ENCODE results near the gene ZFAND6. TPM values are rescaled to one million over a fixed set of nuclear protein-coding genes. Genes with fewer than 3 reads are reported as not detected.
A peak's percentile ranks its signal among the peaks of the same experiment; 100 is the strongest.

The ZFAND6 gene
- total RNA-seq, 1 donor from 2014 or later: 84.9 TPM

DNA sequence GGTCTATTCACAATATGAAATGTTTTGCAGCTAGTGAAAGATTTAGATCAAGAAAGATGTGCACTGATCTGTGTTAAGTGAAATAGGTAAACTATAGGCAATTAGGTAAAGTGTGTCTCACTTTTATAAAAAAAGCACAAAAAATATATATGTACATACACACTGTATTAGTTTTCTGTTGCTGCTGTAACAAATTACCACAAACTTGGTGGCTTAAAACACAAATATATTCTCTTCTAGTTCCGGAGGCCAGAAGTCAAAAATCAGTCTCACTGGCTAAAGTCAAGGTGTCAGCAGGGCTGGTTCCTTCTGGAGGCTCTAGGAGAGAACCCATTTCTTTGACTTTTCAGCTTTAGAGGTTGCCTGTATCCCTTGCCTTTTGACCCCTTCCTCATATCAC, 104.4 kb downstream of the ZFAND6 start:
- DNase-seq (ENCODE audit: extremely low read depth, low read depth, low spot score): no peak

DNA sequence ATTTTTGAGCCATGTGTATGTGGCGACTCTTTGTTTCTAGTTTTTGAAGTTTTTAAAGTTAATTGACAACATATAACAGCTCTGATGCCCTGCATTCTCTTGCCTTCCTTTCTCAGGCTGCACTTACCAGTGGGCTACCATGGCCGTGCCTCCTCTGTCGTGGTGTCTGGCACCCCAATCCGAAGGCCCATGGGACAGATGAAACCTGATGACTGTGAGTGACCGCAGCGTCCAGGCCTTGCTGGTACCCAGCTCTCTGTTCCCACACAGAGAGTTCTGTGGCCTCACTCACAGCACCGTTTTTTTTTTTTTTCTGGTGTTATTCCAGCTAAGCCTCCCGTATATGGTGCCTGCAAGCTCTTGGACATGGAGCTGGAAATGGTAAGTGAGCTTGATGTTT, 108.5 kb downstream of the ZFAND6 start:
- no peak for DNase-seq (ENCODE audit: extremely low read depth, low read depth, low spot score)

DNA sequence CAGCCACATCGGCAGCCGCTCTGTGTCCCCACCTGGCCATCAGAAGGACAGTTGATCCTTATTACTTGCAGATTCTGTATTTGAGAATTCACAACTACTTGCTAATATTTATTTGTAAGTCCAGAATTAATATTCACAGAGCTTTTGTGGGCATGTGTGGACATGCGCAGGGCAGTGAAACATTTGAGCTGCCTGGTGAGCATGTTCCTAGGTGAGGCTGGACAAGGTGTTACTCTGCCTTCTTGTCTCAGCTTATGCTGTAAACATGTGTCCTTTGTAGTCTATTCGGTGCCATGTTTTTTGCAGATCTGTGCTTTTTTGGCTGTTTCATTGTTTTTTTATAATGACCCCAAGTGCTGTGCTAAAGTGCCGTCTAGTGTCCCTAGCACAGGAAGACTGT, 108.9 kb downstream of the ZFAND6 start:
- no peak for DNase-seq (ENCODE audit: extremely low read depth, low read depth, low spot score)

DNA sequence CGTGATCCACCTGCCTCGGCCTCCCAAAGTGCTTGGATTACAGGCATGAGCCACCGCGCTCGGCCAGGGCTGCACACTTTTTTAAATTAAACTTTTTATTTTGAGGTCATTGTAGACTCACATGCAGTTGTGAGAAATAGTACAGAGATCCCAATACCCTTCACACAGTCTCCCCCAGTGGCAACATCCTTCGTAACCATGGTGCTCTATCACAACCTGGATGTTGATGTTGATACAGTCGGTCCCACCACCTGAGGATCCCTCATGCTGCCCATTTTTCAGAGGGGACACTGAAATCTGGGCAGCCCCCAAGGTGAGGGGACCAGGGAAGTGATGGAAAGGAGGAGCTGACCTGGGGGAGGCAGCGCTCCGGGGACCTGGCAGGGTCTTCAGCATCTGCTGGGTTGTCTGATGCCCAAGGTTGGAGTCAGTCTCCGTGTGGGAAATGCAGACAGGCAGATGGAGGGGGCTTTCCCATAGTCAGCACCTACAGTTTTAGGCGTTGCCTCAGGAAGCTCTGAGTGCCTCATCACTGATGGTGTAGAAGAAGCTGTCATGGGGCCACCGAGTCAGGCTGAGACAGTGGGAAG, 110.4 kb downstream of the ZFAND6 start:
- DNase-seq (ENCODE audit: extremely low read depth, low read depth, low spot score): no peak

DNA sequence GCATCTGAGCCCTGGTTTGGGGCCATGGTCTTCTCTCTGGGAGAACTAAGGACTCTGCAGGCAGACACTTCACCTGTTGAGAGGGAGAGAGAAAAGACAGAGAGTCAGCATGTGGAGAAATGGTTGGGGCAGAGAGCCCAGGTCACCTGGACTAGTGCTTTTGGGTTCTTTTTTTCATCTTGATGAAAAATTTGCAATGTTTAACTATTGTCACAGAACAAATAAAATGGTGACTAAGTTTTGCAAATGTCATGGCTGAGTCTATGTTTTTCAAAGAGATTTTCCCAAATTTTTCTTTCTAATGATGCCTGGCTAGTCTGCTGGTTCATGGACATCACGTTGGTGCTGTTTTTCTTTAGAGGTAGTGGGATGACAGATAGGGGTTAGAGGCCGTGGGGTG, 111.1 kb downstream of the ZFAND6 start:
- no peak for DNase-seq (ENCODE audit: extremely low read depth, low read depth, low spot score)

DNA sequence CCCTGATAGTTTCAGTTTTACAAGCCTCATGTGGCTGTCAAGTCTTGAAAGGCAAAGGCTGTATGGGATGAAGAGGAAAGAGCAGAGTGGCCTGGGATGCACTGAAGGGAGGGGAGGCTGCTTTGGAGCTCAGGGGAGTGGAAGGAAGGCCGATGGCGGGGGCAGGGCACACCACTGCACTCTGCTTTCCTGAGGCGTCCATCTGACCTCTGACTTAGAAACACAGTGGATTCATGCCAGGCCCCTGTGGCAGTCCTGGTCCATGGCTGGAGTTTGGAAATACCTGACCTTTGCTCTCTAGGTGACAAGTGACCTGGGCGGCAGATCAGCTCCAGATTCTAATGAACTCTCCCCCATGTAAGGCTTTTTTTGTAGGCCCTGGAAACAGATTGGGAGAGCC, 112.3 kb downstream of the ZFAND6 start:
- no peak for DNase-seq (ENCODE audit: extremely low read depth, low read depth, low spot score)

DNA sequence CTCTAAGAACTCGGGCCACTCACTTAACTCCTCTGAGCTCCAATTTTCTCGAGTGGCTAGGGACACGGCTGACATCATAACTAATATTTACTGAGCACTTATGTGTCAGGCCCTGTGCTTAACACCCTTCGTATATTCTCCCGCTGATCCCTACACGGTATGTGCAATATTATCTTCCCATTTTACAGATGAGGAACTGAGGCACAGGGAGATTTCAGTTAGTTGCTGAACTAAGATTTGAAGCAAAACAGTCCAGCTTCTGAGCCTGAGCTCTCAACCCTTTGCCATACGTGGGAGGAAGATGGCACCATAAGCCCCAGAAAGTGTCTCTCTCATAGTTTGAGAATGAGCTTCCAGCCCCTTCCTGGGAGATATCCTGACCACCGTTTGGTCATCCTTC, 112.9 kb downstream of the ZFAND6 start:
- DNase-seq (ENCODE audit: extremely low read depth, low read depth, low spot score): no peak

DNA sequence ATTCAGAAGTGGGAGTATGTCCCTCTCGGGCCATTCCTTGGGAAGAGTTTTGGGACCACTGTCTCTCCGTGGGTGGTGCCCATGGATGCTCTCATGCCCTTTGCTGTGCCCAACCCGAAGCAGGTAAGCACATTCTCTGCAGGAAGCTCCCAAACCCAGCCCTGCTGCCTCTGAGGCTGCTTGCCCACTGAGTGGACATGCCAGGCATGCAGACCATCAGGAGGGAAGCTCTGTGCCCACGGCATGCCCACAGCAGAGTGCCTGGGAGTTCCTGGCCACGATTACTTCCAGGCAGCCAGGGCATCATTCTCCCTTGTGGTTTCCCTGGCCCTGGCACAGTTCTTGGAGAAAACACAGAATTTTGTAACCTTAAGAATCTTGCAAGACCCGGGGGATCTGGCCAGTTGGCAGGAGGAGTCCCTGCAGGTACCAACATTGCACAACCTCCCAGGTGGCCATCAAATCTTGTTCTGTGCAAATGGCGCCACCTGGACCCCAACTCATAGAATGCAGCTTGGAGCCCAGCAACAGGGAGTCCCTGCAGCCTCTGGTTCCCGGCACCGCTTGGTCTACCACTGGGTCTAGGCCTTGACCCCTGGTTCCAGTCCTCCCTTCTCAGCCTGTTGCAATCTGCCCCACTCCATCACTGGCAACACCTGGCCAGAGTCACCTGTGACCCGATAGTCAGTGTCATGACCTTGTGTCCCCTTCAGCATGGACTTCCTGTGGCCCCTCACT, 113.7 kb downstream of the ZFAND6 start:
- DNase-seq (ENCODE audit: extremely low read depth, low read depth, low spot score): no peak

DNA sequence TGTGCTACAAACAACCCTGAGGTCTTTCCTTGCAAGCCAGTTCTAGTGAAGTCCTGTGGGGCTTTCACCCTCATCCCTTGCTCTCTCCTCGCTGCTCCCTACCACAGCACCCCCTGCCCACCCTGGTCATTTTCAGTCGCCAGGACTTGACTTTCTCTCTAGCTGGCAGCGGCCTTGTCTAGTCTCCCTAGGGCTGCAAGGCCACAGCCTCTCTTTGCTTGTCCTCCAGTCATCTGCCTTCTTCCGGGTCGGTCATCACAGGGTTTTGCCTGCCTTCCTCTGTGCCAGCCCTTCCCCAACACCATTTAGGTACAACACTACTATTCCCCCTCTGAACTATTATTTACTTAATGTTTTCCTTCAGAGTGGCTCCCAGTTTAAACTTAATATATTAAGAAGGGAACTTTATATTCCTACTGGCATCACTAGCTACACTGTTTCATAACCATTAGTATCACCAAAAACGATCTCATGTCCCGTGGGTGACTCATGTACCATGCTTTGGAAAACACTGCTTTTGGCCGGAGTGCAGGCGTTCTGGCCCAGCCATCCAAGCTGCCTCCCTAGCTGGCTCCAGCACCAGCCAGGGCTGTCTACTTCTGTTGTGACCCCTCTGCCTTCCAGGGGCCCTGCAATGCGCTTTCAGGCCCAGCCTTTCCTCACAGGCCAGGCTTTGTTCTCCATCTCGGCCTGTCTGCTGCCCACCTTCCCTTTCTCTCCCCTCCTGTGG, 114.7 kb downstream of the ZFAND6 start:
- no peak for DNase-seq (ENCODE audit: extremely low read depth, low read depth, low spot score)

DNA sequence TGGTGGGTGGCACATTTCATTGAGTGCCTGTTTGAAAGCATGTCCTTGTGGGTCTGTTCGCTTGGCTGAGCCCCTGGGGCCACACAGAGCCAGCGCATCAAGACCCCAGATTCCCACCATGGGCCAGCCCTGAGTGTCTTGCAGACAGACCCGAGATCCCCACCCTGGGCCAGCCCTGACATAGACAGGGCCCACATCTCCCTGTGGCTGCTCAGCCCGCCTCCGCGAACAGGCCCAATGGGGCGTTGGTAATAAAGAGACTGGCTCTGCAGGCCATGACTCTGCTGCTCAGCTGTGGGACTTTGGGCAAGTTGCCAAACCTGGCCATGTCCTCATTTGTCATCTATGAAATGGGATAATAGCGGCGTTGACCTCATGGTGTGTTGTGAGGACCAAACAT, 116.0 kb downstream of the ZFAND6 start:
- DNase-seq (ENCODE audit: extremely low read depth, low read depth, low spot score): no peak

DNA sequence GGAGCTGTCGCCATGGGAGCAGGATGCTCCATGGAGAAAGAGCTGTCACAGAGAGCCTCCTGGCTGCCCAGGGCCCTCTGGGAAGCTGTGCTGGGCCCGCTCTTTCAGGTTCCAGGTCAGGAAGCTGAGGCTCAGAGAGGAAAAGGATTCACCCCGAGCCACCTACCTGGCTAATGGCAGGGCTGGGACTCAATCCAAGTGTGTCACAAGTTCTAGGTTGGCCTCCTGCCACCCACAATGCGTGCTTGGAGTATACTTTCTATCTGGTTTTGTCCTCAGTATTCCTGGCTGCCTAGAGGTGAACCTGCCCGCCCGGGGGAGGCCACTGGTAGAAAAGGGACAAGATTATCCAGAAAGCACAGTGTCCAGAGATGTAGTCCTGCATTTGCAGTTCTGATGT, 117.0 kb downstream of the ZFAND6 start:
- DNase-seq (ENCODE audit: extremely low read depth, low read depth, low spot score): no peak

DNA sequence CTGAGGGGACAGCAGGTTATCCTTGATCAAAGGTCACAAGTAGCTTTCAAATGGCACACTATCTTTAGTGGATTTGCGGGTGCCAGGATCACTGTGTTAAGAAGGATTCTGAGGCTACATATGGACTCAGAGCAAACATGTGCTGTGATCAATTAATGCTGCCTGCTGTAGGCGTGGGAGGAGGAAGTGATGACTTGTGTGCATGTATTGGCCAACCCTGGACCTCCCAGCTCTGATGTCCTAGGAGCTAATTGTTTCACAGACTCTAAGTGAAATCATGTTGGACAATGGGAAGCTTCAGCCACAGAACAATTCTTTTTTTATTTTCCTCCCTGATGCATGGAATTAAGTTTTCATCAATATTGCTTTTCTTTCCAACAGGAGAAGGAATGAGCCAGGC, 117.7 kb downstream of the ZFAND6 start:
- no peak for DNase-seq (ENCODE audit: extremely low read depth, low read depth, low spot score)

DNA sequence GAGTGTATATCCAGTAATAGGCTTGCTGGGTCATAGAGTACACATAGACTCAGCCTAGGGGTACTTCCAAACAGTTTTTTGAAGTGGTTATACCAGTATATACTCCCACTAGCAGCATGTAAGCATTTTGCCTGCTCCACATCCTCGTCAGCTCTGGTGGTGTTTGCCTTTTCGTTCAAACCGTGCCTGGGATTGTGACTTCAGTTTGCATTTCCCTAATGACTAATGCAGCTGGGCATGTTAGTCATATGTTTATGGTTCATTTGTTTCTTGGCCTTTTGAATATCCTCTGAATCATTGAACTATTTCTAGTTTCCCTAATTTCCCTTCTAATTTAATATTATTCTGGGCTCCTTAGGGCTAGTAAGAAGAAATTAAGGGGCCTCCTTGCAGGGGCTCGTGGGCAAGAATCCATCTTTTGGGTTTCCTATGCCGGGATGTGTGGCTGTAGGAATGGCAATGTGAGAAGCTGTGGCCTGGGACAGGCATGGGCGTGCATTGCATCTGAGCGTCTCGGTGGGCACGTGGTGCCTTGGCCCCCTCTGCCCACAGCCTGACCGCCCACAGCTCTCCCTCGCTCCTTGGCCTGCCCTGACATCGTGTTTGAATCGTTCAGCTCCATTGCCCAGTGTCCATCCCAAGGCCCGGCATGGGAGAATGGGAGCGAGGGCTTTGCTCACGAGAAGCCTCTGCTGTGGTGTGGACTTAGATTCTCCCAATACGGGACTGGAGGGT, 119.7 kb downstream of the ZFAND6 start:
- DNase-seq (ENCODE audit: extremely low read depth, low read depth, low spot score): peak; percentile 68

DNA sequence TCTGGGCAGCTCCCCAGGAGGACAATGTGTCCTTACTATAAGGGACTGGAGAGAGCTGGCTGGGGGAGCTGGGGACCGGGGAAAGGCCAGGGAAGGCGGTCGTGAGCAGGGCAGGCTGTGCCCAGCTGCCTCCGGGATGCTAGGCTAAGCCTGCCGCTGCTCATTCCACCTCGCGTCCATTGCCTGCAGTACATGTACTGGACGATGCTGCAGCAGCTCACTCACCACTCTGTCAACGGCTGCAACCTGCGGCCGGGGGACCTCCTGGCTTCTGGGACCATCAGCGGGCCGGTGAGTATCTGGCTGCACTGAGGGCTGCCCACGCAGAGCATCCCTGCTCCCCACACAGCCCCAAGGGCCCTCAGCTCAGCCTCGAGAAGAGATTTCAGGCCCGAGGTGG, 120.5 kb downstream of the ZFAND6 start:
- no peak for DNase-seq (ENCODE audit: extremely low read depth, low read depth, low spot score)

DNA sequence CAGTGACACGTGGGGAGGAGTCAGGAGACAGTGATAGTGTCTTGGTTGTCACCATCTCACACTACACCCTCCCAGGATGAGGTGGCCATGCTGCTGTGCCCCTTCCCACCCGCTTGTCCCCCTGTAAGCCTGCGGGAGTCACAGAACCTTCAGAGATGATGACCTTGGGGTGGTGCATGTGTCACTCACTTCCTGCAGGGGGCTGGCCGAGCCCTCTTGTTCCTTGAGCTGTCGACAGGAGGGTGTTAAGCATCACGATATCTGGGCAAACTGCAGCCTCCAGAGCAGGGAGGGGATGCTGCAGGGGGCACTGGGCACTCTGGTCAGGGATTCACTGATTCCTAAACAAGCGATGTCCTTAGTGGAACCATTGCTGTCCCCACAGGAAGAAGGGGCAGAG, 121.0 kb downstream of the ZFAND6 start:
- no peak for DNase-seq (ENCODE audit: extremely low read depth, low read depth, low spot score)

DNA sequence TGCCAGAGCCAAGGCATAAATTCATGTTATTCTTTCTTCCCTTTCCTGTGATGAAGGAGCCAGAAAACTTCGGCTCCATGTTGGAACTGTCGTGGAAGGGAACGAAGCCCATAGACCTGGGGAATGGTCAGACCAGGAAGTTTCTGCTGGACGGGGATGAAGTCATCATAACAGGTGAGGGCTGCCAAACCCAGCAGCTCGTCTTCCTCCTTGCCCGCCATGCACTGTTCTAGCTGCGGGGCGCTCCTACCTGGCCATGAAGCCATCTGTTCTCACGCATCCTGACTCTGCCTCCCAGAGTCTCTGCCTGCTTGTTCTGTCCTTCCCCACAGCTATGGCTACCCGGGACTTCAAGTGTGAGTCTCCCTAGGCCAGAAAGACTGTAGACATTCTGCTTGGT, 121.5 kb downstream of the ZFAND6 start:
- DNase-seq (ENCODE audit: extremely low read depth, low read depth, low spot score): no peak

DNA sequence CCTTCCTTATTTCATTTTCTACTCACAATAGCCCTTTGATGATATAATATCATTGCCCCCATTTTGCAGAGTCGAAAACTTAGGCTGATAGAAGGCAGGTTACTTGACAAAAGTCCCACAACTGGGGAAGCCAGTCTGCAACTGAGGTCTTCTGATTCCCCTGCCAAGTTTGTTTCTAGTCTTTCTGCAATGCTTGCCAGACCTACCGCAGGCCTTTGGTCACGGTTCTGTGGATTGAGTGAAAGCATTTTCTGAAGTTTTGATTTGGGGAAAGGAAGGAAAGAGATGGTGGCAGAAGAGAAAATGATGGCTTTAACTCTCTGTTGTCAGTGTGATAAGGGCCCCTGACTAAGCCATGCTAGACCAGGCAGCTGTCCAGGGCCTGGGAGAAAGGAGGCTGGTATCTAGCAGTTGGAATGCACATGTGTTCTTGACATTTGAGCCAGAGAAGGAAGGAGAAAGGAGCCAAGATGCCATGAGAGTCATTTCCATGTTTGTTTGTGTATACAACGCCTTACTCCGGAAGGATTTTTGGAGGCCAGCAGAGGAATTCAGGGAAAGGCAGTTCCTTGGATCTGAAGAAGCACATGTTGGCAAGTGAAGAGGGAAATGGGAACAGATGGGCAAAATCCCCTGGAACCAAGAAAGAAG, 123.3 kb downstream of the ZFAND6 start:
- DNase-seq (ENCODE audit: extremely low read depth, low read depth, low spot score): peak; percentile 20

DNA sequence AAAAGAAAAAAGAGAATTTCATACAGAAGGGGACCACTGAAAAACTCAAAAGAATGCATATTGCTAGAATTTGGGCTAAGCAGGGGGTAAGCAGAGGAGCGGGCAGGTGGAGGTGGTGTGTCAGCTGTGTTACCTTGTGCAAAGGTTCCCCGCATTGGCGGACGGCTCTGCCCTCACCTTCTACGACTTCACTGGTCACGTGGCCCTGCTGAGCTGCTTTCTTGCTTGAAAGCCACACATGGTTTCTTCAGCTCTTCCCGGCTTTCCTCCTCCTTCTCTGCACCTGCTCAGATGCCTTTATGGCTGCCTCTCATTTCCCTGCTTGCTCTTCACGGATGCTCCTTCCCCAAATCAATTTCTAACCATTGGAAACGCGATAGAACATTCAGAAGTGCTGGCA, 123.8 kb downstream of the ZFAND6 start:
- DNase-seq (ENCODE audit: extremely low read depth, low read depth, low spot score): no peak

DNA sequence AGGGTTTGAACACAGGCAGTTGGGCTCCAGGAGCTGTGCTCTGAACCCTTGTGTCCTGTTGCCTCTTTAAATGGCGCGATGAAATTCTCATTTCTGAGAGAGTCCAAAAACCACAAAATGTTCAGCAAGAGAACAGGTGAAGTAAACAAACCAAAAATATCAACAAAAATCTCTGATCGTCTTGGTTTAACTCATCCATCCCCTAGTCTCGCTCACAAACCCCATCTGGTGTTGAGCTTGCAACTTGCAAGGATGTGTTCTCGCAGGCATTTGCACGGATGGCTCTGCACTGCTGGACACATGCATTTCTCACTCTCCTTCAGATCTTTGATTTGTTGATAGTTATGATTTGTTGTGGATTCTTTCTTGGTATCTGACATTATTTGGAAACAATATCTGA, 124.4 kb downstream of the ZFAND6 start:
- no peak for DNase-seq (ENCODE audit: extremely low read depth, low read depth, low spot score)

DNA sequence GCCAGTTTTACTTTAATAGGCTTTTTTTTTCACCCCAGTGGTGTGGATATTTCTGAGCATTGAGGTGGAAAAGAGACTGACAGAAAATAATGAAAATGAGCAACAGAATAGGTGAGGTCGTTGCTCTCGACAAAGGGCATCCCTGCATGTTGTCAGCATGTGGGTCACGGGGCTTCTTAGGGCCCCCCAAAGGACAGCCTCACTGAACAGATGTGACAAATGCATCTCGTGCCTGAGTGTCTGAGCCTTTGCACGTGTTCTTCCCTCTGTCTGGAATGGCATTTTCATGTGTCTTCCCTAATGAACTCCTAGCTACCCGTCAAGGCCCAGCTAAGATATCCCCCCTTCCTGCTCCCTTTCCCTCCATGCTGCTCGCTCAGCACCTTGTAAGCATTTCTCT, 125.1 kb downstream of the ZFAND6 start:
- DNase-seq (ENCODE audit: extremely low read depth, low read depth, low spot score): no peak

DNA sequence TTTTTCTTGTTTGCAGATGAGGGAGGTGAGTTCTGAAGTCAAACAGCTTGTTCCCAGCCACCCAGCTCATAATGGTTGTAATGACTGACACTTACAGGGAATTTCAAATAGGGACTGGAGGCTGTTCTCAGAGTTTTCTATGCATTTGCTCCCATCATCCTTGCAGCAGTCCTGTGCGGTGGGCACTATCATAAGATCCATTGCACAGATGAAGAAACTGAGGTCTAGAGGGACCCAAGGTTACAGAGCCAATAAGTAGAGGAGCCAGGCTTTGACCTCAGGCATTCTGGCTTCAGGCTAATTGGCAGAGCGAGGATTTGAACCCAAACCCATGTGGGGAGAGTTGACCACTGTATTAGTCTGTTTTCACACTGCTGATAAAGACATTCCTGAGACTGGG, 125.7 kb downstream of the ZFAND6 start:
- no peak for DNase-seq (ENCODE audit: extremely low read depth, low read depth, low spot score)
